SK-N-MC (cell line): ENCODE results near the gene ACSL3.

Experiments used
- EZH2 ChIP-seq: fragments of 200-600 bp; sonication (generic); IDR thresholded peaks from one replicate; pipeline ENCODE4 v1.6.1; 2017; ENCODE audit warnings: antibody characterized with exemption
- FOXP2 ChIP-seq: optimal IDR thresholded peaks from 2 replicates; pipeline ENCODE3; 2011; ENCODE audit warnings: mild to moderate bottlenecking, moderate library complexity; ENCODE audit not compliant: insufficient read depth; ENCODE audit errors: extremely low read length, control extremely low read depth
- POLR2AphosphoS5 ChIP-seq: IDR thresholded peaks from 2 replicates; pipeline ENCODE4 v1.6.1; 2012; ENCODE audit warnings: mild to moderate bottlenecking, low read depth, low read length, borderline replicate concordance

DNA sequence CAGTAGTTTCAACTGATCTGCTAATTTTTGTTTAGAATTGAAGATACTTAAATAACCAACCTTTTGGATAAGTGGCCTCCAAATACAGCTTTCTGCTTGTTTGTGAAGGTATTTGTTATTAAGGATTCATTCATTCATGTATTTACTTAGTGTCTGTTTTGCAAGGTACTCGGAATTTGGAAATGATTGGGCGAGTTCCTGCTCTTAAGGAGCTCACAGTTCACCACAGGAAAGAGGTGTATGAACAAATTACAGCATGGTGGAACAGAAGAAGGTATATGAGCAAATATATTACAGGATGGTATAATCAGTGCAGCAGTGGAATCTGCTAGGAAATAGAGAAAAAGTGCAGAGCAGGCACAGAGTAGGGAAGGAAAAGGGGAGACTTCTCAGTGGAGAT, 4.5 kb downstream of the ACSL3 start:
- TF ChIP-seq FOXP2 (no peak), POLR2AphosphoS5 (no peak), EZH2 (no peak)
